ENCODE results near the gene ATRX.
"Not testable (repeated sequence)": the region's sequence is repeated elsewhere in the genome, so short reads cannot be mapped to it uniquely, and the experiment has no call there.

ATRX gene

GRCh38 chrX:77793946-77794345, 7.9 kb upstream of the ATRX start:
- no peak overlapping the region for H3K4me3 ChIP-seq (replicated peaks; ENCODE audit: low read depth, low read length)
- DNase-seq (ENCODE audit: extremely low read depth, low read depth): no peak
- TF ChIP-seq, protein P1, sequence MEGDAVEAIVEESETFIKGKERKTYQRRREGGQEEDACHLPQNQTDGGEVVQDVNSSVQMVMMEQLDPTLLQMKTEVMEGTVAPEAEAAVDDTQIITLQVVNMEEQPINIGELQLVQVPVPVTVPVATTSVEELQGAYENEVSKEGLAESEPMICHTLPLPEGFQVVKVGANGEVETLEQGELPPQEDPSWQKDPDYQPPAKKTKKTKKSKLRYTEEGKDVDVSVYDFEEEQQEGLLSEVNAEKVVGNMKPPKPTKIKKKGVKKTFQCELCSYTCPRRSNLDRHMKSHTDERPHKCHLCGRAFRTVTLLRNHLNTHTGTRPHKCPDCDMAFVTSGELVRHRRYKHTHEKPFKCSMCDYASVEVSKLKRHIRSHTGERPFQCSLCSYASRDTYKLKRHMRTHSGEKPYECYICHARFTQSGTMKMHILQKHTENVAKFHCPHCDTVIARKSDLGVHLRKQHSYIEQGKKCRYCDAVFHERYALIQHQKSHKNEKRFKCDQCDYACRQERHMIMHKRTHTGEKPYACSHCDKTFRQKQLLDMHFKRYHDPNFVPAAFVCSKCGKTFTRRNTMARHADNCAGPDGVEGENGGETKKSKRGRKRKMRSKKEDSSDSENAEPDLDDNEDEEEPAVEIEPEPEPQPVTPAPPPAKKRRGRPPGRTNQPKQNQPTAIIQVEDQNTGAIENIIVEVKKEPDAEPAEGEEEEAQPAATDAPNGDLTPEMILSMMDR (IDR thresholded peaks at IDR 0.05; ENCODE audit: low read depth, low read length, missing control alignments): no peak

DNA sequence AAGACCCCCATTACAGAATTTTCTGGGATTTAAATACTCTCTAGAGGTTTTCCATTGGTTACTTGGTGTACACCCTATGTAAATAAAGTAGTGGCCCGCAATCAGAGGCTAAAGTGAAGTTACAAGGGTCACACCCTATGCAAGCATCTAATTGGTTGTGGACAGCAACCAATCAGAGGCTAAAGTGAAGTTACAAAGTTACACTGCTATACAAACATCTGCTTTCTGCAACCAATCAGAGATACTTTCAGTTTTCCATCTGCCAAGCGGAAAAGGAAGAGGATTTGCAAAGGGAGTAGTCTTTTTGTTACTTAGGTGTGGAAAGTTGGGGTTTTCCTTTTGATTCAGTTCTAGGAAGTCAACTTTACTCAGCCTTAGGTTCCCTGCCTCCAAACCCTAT, 2.0 kb upstream of the ATRX start:
- H3K4me3 ChIP-seq (replicated peaks; ENCODE audit: low read depth, low read length): no peak overlapping the region
- DNase-seq (ENCODE audit: extremely low read depth, low read depth): no peak
- TF ChIP-seq, protein P1 (IDR thresholded peaks at IDR 0.05; ENCODE audit: low read depth, low read length, missing control alignments): no peak

GRCh38 chrX:77786365-77786680, 307 bp upstream of the ATRX start:
- DNase-seq (ENCODE audit: extremely low read depth, low read depth): no peak
- H3K4me3 ChIP-seq (replicated peaks; ENCODE audit: low read depth, low read length): peak overlapping the region; percentile 63
- TF ChIP-seq, protein P1 (IDR thresholded peaks at IDR 0.05; ENCODE audit: low read depth, low read length, missing control alignments): no peak

DNA sequence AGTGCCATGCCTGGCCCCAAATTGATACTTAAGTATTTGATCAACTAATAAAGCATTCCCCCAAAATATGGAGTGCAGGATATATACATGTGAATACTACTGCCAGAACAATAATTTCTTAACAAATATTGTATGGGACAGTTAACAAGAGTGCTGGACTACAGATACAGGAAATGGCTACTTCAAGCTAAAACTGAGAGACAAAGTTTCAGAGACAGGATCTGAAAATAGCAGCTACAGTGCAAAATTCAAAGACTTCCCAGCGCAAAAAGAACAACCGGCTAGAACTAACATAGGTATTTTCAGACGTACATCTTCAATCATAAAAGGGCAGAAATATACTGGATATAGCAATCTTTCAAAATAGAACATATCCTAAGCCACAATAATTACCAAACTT, 6.3 kb downstream of the ATRX start:
- no peak for DNase-seq (ENCODE audit: extremely low read depth, low read depth)
- H3K4me3 ChIP-seq (replicated peaks; ENCODE audit: low read depth, low read length): no peak overlapping the region
- TF ChIP-seq, protein P1 (IDR thresholded peaks at IDR 0.05; ENCODE audit: low read depth, low read length, missing control alignments): no peak

GRCh38 chrX:77776659-77777058, 9.4 kb downstream of the ATRX start:
- H3K4me3 ChIP-seq (replicated peaks; ENCODE audit: low read depth, low read length): no peak overlapping the region
- TF ChIP-seq, protein P1 (IDR thresholded peaks at IDR 0.05; ENCODE audit: low read depth, low read length, missing control alignments): no peak
- no peak for DNase-seq (ENCODE audit: extremely low read depth, low read depth)

- no peak for DNase-seq (ENCODE audit: extremely low read depth, low read depth)
- H3K4me3 ChIP-seq (replicated peaks; ENCODE audit: low read depth, low read length): no peak overlapping the region
- TF ChIP-seq, protein P1 (IDR thresholded peaks at IDR 0.05; ENCODE audit: low read depth, low read length, missing control alignments): no peak
These were observed 14.4 kb downstream of the ATRX start for GRCh38 chrX:77771601-77772000.

DNA sequence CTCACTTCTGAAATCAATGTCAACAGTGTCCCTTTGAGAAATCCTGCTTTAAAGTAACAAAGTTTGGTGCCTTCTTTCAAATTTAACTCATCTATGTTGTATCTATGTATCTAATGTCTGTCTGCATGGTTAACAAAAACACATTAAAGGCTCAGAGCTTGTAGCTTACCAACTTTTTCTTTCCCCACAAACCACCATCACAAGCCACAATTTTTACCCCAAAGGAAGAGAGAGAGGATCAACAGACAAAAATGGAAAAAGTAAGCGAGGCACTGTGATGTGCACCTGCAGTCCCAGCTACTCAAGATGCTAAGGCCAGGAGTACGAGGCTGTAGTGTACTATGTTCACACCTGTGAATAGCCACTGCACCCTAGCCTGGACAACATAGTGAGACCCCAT, 17.2 kb downstream of the ATRX start:
- DNase-seq (ENCODE audit: extremely low read depth, low read depth): no peak
- TF ChIP-seq, protein P1 (IDR thresholded peaks at IDR 0.05; ENCODE audit: low read depth, low read length, missing control alignments): no peak
- H3K4me3 ChIP-seq (replicated peaks; ENCODE audit: low read depth, low read length): no peak overlapping the region

DNA sequence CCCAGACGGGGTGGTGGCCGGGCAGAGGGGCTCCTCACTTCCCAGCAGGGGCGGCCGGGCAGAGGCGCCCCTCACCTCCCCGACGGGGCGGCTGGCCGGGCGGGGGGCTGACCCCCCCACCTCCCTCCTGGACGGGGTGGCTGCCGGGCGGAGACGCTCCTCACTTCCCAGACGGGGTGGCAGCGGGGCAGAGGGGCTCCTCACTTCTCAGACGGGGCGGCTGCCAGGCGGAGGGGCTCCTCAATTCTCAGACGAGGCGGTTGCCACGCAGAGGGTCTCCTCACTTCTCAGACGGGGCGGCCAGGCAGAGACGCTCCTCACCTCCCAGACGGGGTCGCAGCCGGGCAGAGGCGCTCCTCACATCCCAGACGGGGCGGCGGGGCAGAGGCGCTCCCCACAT, 19.8 kb downstream of the ATRX start:
- not testable (repeated sequence) for H3K4me3 ChIP-seq (replicated peaks; ENCODE audit: low read depth, low read length); DNase-seq (ENCODE audit: extremely low read depth, low read depth)

All from HFF-Myc (cell line).